IMR-90 (cell line): ENCODE measurements around the gene DHX34. TPM values are rescaled to one million over a fixed set of nuclear protein-coding genes. Genes with fewer than 3 reads are reported as not detected.

ENCODE experiments used
- ATAC-seq: fragments of 200-7000 bp; cut with Tn5 transposase; 2 replicates; pipeline ENCODE4 v1.9.1; 2020; ENCODE audit warnings: low read depth, mild to moderate bottlenecking, moderate library complexity
- BruUV-seq: library from RNA; stranded (reverse); fragments of 400-500 nt; replicated peaks from 2 replicates; lab custom pipeline; 2021; lab: Mats Ljungman, UMichigan
- CTCF ChIA-PET: fragments of 300-600 bp; formaldehyde crosslinking; extraction: SDS; loops from one replicate; lab custom pipeline; 2021; ENCODE audit warnings: antibody characterized with exemption; lab: Yijun Ruan, JAX
- POLR2A ChIA-PET: fragments of 300-600 bp; sonication (Branson Sonifier 250); formaldehyde crosslinking; loops from one replicate; lab custom pipeline; 2022; ENCODE audit warnings: antibody characterized with exemption; ENCODE audit not compliant: unreplicated experiment; lab: Charles Lee
- DNase-seq: peaks from one replicate; pipeline ENCODE4 v3.0.0; 2013
- H2AFZ ChIP-seq: replicated peaks from 2 replicates; pipeline ENCODE3; 2013; ENCODE audit warnings: low read length, mild to moderate bottlenecking; ENCODE audit not compliant: poor library complexity
- H2AK5ac ChIP-seq: 2 replicates; pipeline ENCODE4 v1.6.1; 2013; ENCODE audit warnings: low read depth, low read length, inconsistent platforms
- H2AK9ac ChIP-seq: replicated peaks from 2 replicates; pipeline ENCODE3; 2013; ENCODE audit warnings: mild to moderate bottlenecking, low read depth, low read length, moderate library complexity; ENCODE audit not compliant: poor library complexity
- H2BK120ac ChIP-seq: 2 replicates; pipeline ENCODE4 v1.6.1; 2013; ENCODE audit warnings: low read depth, low read length, inconsistent platforms
- H2BK15ac ChIP-seq: 3 replicates; pipeline ENCODE4 v1.6.1; 2013; ENCODE audit warnings: low read depth, low read length, inconsistent platforms
- H2BK20ac ChIP-seq: 2 replicates; pipeline ENCODE4 v1.6.1; 2013; ENCODE audit warnings: low read depth, mild to moderate bottlenecking, inconsistent platforms, low read length, moderate library complexity
- H2BK5ac ChIP-seq: 2 replicates; pipeline ENCODE4 v1.6.1; 2013; ENCODE audit warnings: mild to moderate bottlenecking, low read depth, low read length, inconsistent platforms; ENCODE audit not compliant: poor library complexity, severe bottlenecking
- H3K14ac ChIP-seq: replicated peaks from 2 replicates; pipeline ENCODE4 v1.6.1; 2013; ENCODE audit warnings: low read depth, low read length, inconsistent platforms
- H3K18ac ChIP-seq: 2 replicates; pipeline ENCODE4 v1.6.1; 2013; ENCODE audit warnings: low read depth, low read length, control low read depth
- H3K23ac ChIP-seq: 2 replicates; pipeline ENCODE4 v1.6.1; 2013; ENCODE audit warnings: low read depth, low read length, inconsistent platforms
- H3K27ac ChIP-seq: 2 replicates; pipeline ENCODE4 v1.5.1; 2013; ENCODE audit warnings: mild to moderate bottlenecking, control low read depth, low read length; ENCODE audit not compliant: insufficient read depth
- H3K27me3 ChIP-seq: 2 replicates; pipeline ENCODE4 v1.6.1; 2013; ENCODE audit warnings: low read length; ENCODE audit not compliant: control insufficient read depth, insufficient read depth
- H3K36me3 ChIP-seq: 2 replicates; pipeline ENCODE4 v1.6.1; 2013; ENCODE audit warnings: low read length, mixed read lengths; ENCODE audit not compliant: control insufficient read depth, insufficient read depth
- H3K4ac ChIP-seq: 2 replicates; pipeline ENCODE4 v1.6.1; 2013; ENCODE audit warnings: low read depth, low read length, inconsistent platforms
- H3K4me1 ChIP-seq: 2 replicates; pipeline ENCODE4 v1.6.1; 2013; ENCODE audit warnings: low read length, mixed read lengths; ENCODE audit not compliant: control insufficient read depth, insufficient read depth
- H3K4me2 ChIP-seq: 2 replicates; pipeline ENCODE4 v1.6.1; 2013; ENCODE audit warnings: low read depth, mild to moderate bottlenecking, control low read depth, low read length, moderate library complexity
- H3K4me3 ChIP-seq: 2 replicates; pipeline ENCODE4 v1.5.1; 2013; ENCODE audit warnings: low read depth, mild to moderate bottlenecking, control low read depth, low read length, moderate library complexity; ENCODE audit not compliant: insufficient read depth
- H3K56ac ChIP-seq: 2 replicates; pipeline ENCODE4 v1.6.1; 2013; ENCODE audit warnings: low read length, inconsistent platforms; ENCODE audit not compliant: insufficient read depth; ENCODE audit errors: extremely low read depth
- H3K79me1 ChIP-seq, 2 experiments: 2 replicates each; pipeline ENCODE4 v1.6.1; 2013; ENCODE audit warnings: low read length in 2 of 2, inconsistent platforms in 1 of 2, low read depth in 1 of 2
- H3K9ac ChIP-seq: 2 replicates; pipeline ENCODE4 v1.6.1; 2013; ENCODE audit warnings: low read depth, low read length, control low read depth
- H3K9me1 ChIP-seq: 2 replicates; pipeline ENCODE4 v1.6.1; 2013; ENCODE audit warnings: low read length, inconsistent platforms; ENCODE audit not compliant: insufficient read depth
- H3K9me3 ChIP-seq: 2 replicates; pipeline ENCODE4 v1.6.1; 2013; ENCODE audit warnings: low read length; ENCODE audit not compliant: control insufficient read depth, insufficient read depth
- H4K20me1 ChIP-seq: 2 replicates; pipeline ENCODE4 v1.6.1; 2013; ENCODE audit warnings: low read length, inconsistent platforms; ENCODE audit not compliant: insufficient read depth
- H4K5ac ChIP-seq: 2 replicates; pipeline ENCODE4 v1.6.1; 2013; ENCODE audit warnings: mild to moderate bottlenecking, low read depth, low read length, control low read depth
- H4K8ac ChIP-seq, 2 experiments: 2 replicates each; pipeline ENCODE4 v1.6.1; 2013; ENCODE audit warnings: low read depth in 2 of 2, low read length in 2 of 2, control low read depth in 1 of 2, inconsistent platforms in 1 of 2
- H4K91ac ChIP-seq: 2 replicates; pipeline ENCODE4 v1.6.1; 2013; ENCODE audit warnings: low read depth, low read length, inconsistent platforms; ENCODE audit not compliant: insufficient read depth
- CEBPB ChIP-seq: IDR thresholded peaks from 2 replicates; pipeline ENCODE4 v1.6.1; 2012; ENCODE audit warnings: low read depth, low read length, improper control_type of control experiment
- MAZ ChIP-seq: IDR thresholded peaks from 2 replicates; pipeline ENCODE4 v1.6.1; 2012; ENCODE audit warnings: low read depth, mild to moderate bottlenecking, low read length, improper control_type of control experiment, moderate library complexity, borderline replicate concordance
- MXI1 ChIP-seq: IDR thresholded peaks from 2 replicates; pipeline ENCODE4 v1.6.1; 2012; ENCODE audit warnings: low read depth, mild to moderate bottlenecking, low read length, moderate library complexity, borderline replicate concordance
- WGBS, 2 experiments: methylation state at CpG; one replicate each; pipeline versions ENCODE4 v1.1.5 to v1.1.7; 2013; ENCODE audit warnings: missing lambda C conversion rate in 2 of 2; ENCODE audit not compliant: insufficient read length in 1 of 2; ENCODE audit errors: extremely low coverage in 2 of 2; 5-methylcytosine and 5-hydroxymethylcytosine counted together
- dilution Hi-C: fragments of 300-500 bp; cut with HindIII; formaldehyde crosslinking; loops from one replicate; pipeline ENCODE4 v1.14.3; 2018; ENCODE audit warnings: low sequenced_read_pairs; ENCODE audit not compliant: unreplicated experiment
- in situ Hi-C: fragments of 300-500 bp; cut with MboI; formaldehyde crosslinking; loops from 3 replicates; pipeline ENCODE4 v1.14.3; 2019; ENCODE audit warnings: low sequenced_read_pairs, inconsistent platforms, mixed read lengths
- intact Hi-C: fragments of 100-400 bp; cut with micrococcal nuclease; formaldehyde crosslinking; loops from 2 replicates; pipeline ENCODE4 v1.10.0; 2022
- polyA plus RNA-seq, 3 experiments: library from polyadenylated mRNA; depleted of rRNA; stranded (reverse); fragments of >200 nt; gene quantifications; 2 replicates each; pipeline ENCODE4 v1.2.3, GENCODE V29; 2012; ENCODE audit warnings: low replicate concordance in 1 of 3
- total RNA-seq: library from RNA; depleted of rRNA; stranded (reverse); fragments of >200 nt; gene quantifications from 2 replicates; pipeline ENCODE4 v1.2.3, GENCODE V29; 2012

Gene DHX34
- total and polyA plus RNA-seq, 2 of the 4 experiments (the other 2 are of a cell fraction): 4.5 to 13.7 TPM

DNA sequence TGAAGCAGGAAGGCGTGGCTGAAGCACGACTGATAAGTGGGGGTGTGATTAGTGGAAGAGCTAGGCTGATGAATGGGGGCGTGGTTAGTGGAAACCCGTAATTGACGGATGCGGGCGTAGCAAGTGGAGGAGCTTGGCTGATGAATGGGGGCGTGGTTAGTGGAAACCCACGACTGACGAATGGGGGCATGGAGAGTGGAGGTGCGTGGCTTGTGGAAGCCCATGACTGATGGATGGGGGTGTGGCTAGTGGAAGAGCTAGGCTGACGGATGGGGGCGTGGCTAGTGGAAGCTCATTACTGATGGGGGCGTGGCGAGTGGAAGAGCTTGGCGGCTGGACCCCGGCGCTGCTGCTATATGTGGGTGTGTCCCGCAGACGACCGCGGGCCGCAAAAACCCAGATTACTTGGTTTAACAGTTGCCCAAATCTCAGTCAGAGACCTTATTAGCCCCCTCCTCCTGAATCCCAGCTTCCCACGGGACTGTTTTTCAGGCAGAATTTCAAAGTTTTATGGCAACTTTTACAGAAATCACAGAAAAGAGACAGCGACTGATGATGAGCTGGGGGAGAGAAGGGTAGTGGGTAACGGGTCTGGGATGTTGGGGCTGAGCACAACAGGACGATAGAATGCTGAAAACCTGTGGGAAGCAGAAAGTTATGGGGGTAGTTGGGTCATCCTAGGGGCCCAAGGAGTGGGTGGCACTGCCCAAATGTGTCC, 79.2 kb downstream of the DHX34 start:
- H3K9me3 ChIP-seq: no peaks in the 10 kb centered on the region
- peaks cover 3% of the 10 kb centered on the region; the same call in 1 of the 2 replicates for H3K4me1 ChIP-seq
- peak overlapping the region; percentile 90 for H2AFZ ChIP-seq
- DNase-seq (peak; percentile 98), ATAC-seq (peak; percentile 94)
- WGBS, 2 experiments: 2% methylated on average over 11 of the region's 27 CpGs; no CpG with 5 or more reads in 1 of the 2 experiments
- H3K18ac ChIP-seq: no peak overlapping the region
- H4K5ac ChIP-seq: no peak overlapping the region
- peak overlapping the region; percentile 32; the same call in 1 of the 2 replicates for H3K14ac ChIP-seq
- H4K8ac ChIP-seq: peak overlapping the region in 1 of 2 experiments; percentile 43; a peak in 1 of 4 replicates
- in situ Hi-C loops: no loop called here
- H3K4ac ChIP-seq: peak overlapping the region; percentile 44; the same call in 1 of the 2 replicates
- H2BK20ac ChIP-seq: 0 out of 2 replicates have a peak overlapping the region, but pooled peaks have one; percentile 24
- peak overlapping the region; percentile 75 for H3K4me2 ChIP-seq
- peak overlapping the region; percentile 93 for H2AK9ac ChIP-seq
- H4K20me1 ChIP-seq: peaks cover 8% of the 10 kb centered on the region
- H3K27me3 ChIP-seq: peaks cover 10% of the 10 kb centered on the region; the same call in 1 of the 2 replicates
- no peak overlapping the region for H3K56ac ChIP-seq
- no peak overlapping the region for H2BK15ac ChIP-seq
- no peak overlapping the region for H2BK5ac ChIP-seq
- POLR2A ChIA-PET: interaction anchor here (0.6 kb wide), 1 partner anchor 1446 kb away, joined by 3 read pairs; no protein-coding TSS in a partner anchor
- no peaks in the 10 kb centered on the region for H3K79me1 ChIP-seq
- no peaks in the 10 kb centered on the region for H3K36me3 ChIP-seq
- H3K23ac ChIP-seq: peak overlapping the region; percentile 61
- TF ChIP-seq MXI1 (peak; percentile 56; the same call in 1 of the 2 replicates), CEBPB (no peak), MAZ (peak; percentile 33; the same call in 1 of the 2 replicates)
- intact Hi-C loops: loop anchor here (5.0 kb wide), 1 partner anchor 169 kb away; no protein-coding TSS in a partner anchor
- BruUV-seq: no TSS peak
- no peak overlapping the region for H4K91ac ChIP-seq
- dilution Hi-C loops: no loop called here
- H2BK120ac ChIP-seq: peak overlapping the region; percentile 55; the same call in 1 of the 2 replicates
- CTCF ChIA-PET: interaction anchor here (0.6 to 1.7 kb wide), 6 partner anchors 9 to 279 kb away, joined by 3 to 10 read pairs (median 4); no protein-coding TSS in a partner anchor
- H3K27ac ChIP-seq: no peak overlapping the region
- peaks cover 11% of the 10 kb centered on the region; the same call in 1 of the 2 replicates for H3K9me1 ChIP-seq
- no peak overlapping the region for H2AK5ac ChIP-seq
- H3K4me3 ChIP-seq: peak overlapping the region; percentile 12; the same call in 1 of the 2 replicates
- no peak overlapping the region; the same call in 1 of the 2 replicates for H3K9ac ChIP-seq
